Body of pancreas (tissue), 4 donors: ENCODE results near the gene FBXL3.

ENCODE experiments used
- POLR2A ChIP-seq, 3 donors: fragments of 450-650 bp; IDR thresholded peaks; one replicate each; pipeline ENCODE4 v1.6.1; 2016; ENCODE audit warnings: antibody characterized with exemption in 3 of 3, mild to moderate bottlenecking in 2 of 3
- TF ChIP-seq, protein P1 (sequence below), 7 experiments: fragments of 450-650 bp in 4 of 7; fragments of 200-600 bp in 3 of 7; sonication (generic) in 3 of 7; IDR thresholded peaks; one replicate each; pipeline ENCODE4 v1.5.1; 2016 to 2019; ENCODE audit warnings: antibody characterized with exemption in 7 of 7

DNA sequence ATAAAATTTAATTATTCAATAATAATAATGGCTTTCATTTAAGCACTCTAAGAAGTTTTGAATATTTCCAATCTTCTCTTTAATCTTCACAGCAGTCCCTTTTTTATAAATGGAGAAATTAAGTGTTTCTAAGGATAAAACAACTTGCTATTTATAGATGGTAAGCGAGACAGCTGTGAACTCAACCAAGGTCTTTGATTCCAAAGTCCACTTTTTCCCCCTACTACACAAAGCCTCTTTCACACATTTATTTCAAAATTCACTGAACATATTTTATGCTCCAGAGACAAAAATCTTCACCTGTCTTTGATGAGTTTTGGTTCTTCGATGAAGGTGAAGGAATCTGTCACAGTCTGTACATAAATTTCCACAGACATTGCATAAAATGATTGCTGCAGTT, 34.4 kb upstream of the FBXL3 start:
- TF ChIP-seq, protein P1, sequence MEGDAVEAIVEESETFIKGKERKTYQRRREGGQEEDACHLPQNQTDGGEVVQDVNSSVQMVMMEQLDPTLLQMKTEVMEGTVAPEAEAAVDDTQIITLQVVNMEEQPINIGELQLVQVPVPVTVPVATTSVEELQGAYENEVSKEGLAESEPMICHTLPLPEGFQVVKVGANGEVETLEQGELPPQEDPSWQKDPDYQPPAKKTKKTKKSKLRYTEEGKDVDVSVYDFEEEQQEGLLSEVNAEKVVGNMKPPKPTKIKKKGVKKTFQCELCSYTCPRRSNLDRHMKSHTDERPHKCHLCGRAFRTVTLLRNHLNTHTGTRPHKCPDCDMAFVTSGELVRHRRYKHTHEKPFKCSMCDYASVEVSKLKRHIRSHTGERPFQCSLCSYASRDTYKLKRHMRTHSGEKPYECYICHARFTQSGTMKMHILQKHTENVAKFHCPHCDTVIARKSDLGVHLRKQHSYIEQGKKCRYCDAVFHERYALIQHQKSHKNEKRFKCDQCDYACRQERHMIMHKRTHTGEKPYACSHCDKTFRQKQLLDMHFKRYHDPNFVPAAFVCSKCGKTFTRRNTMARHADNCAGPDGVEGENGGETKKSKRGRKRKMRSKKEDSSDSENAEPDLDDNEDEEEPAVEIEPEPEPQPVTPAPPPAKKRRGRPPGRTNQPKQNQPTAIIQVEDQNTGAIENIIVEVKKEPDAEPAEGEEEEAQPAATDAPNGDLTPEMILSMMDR (IDR thresholded peaks at IDR 0.05), result no peak
- TF ChIP-seq POLR2A (IDR thresholded peaks at IDR 0.05), result no peak
